H9 (cell line): ENCODE results near the gene GJB6. TPM values are rescaled to one million over a fixed set of nuclear protein-coding genes. Genes with fewer than 3 reads are reported as not detected.

Experiments
- DNase-seq: peaks from one replicate; pipeline ENCODE4 v3.0.0-alpha.2; 2017
- H2AFZ ChIP-seq: one replicate; pipeline ENCODE4 v1.6.1; 2013; ENCODE audit warnings: mild to moderate bottlenecking, low read length, control low read depth, moderate library complexity
- H2AK5ac ChIP-seq: 2 replicates; pipeline ENCODE4 v1.6.1; 2013; ENCODE audit warnings: low read length, control low read depth, mixed read lengths; ENCODE audit not compliant: insufficient read length
- H2BK120ac ChIP-seq: one replicate; pipeline ENCODE4 v1.6.1; 2013; ENCODE audit warnings: low read depth, mild to moderate bottlenecking, low read length, control low read depth, inconsistent platforms; ENCODE audit not compliant: poor library complexity, severe bottlenecking
- H2BK12ac ChIP-seq: 2 replicates; pipeline ENCODE4 v1.6.1; 2013; ENCODE audit warnings: low read length, control low read depth, mixed read lengths, low read depth; ENCODE audit not compliant: insufficient read length
- H2BK15ac ChIP-seq: 2 replicates; pipeline ENCODE4 v1.6.1; 2013; ENCODE audit warnings: low read depth, low read length, control low read depth
- H2BK20ac ChIP-seq: one replicate; pipeline ENCODE4 v1.6.1; 2013; ENCODE audit warnings: low read depth, mild to moderate bottlenecking, low read length, control low read depth, inconsistent platforms; ENCODE audit not compliant: poor library complexity, severe bottlenecking
- H2BK5ac ChIP-seq: 2 replicates; pipeline ENCODE4 v1.6.1; 2013; ENCODE audit warnings: low read length, control low read depth, mixed read lengths; ENCODE audit not compliant: insufficient read length
- H3K14ac ChIP-seq: 2 replicates; pipeline ENCODE4 v1.6.1; 2013; ENCODE audit warnings: low read length, control low read depth; ENCODE audit not compliant: insufficient read depth
- H3K18ac ChIP-seq: 2 replicates; pipeline ENCODE4 v1.6.1; 2013; ENCODE audit warnings: low read depth, mild to moderate bottlenecking, mixed read lengths, low read length, control low read depth; ENCODE audit not compliant: insufficient read length
- H3K23ac ChIP-seq: 2 replicates; pipeline ENCODE4 v1.6.1; 2013; ENCODE audit warnings: low read length, control low read depth, mixed read lengths, low read depth; ENCODE audit not compliant: insufficient read length
- H3K23me2 ChIP-seq: 2 replicates; pipeline ENCODE4 v1.6.1; 2013; ENCODE audit warnings: low read depth, mild to moderate bottlenecking, mixed read lengths, low read length, control low read depth; ENCODE audit not compliant: insufficient read length, poor library complexity, severe bottlenecking
- H3K27ac ChIP-seq: 2 replicates; pipeline ENCODE4 v1.5.1; 2013; ENCODE audit warnings: low read length, control low read depth, mixed read lengths, low read depth; ENCODE audit not compliant: insufficient read length
- H3K27me3 ChIP-seq: 2 replicates; pipeline ENCODE4 v1.6.1; 2013; ENCODE audit warnings: low read length, control low read depth, inconsistent platforms; ENCODE audit not compliant: insufficient read depth
- H3K4ac ChIP-seq: 2 replicates; pipeline ENCODE4 v1.6.1; 2013; ENCODE audit warnings: low read depth, mild to moderate bottlenecking, control low read depth, inconsistent platforms, low read length, moderate library complexity
- H3K4me1 ChIP-seq: 2 replicates; pipeline ENCODE4 v1.6.1; 2013; ENCODE audit warnings: low read length, control low read depth, inconsistent platforms; ENCODE audit not compliant: insufficient read depth
- H3K4me2 ChIP-seq: 2 replicates; pipeline ENCODE4 v1.6.1; 2013; ENCODE audit warnings: low read length, control low read depth, mixed read lengths; ENCODE audit not compliant: insufficient read length, insufficient read depth
- H3K56ac ChIP-seq: 2 replicates; pipeline ENCODE4 v1.6.1; 2013; ENCODE audit warnings: low read depth, mild to moderate bottlenecking, mixed read lengths, low read length, control low read depth; ENCODE audit not compliant: insufficient read length
- H3K79me1 ChIP-seq: 2 replicates; pipeline ENCODE4 v1.6.1; 2013; ENCODE audit warnings: low read depth, mild to moderate bottlenecking, moderate library complexity, low read length, control low read depth, inconsistent platforms; ENCODE audit not compliant: insufficient read depth, poor library complexity, severe bottlenecking
- H3K79me2 ChIP-seq: 2 replicates; pipeline ENCODE4 v1.6.1; 2013; ENCODE audit warnings: low read length, control low read depth, inconsistent platforms; ENCODE audit not compliant: insufficient read depth
- H3K9ac ChIP-seq: 2 replicates; pipeline ENCODE4 v1.6.1; 2013; ENCODE audit warnings: low read length, control low read depth, mixed read lengths; ENCODE audit not compliant: insufficient read length; ENCODE audit errors: extremely low read depth
- H3K9me3 ChIP-seq: one replicate; pipeline ENCODE4 v1.6.1; 2013; ENCODE audit warnings: low read depth, low read length, inconsistent platforms; ENCODE audit not compliant: control insufficient read depth
- H3T11ph ChIP-seq: one replicate; pipeline ENCODE4 v1.6.1; 2013; ENCODE audit warnings: mild to moderate bottlenecking, low read length, control low read depth, inconsistent platforms
- H4K20me1 ChIP-seq: one replicate; pipeline ENCODE4 v1.6.1; 2013; ENCODE audit not compliant: control insufficient read depth, insufficient read length, insufficient read depth
- H4K5ac ChIP-seq: 2 replicates; pipeline ENCODE4 v1.6.1; 2013; ENCODE audit warnings: low read depth, mild to moderate bottlenecking, mixed read lengths, low read length, control low read depth; ENCODE audit not compliant: insufficient read length
- H4K8ac ChIP-seq: replicated peaks from 2 replicates; pipeline ENCODE4 v1.6.1; 2013; ENCODE audit warnings: low read length, control low read depth, mixed read lengths, low read depth; ENCODE audit not compliant: insufficient read length
- H4K91ac ChIP-seq: 2 replicates; pipeline ENCODE4 v1.6.1; 2013; ENCODE audit warnings: low read depth, mild to moderate bottlenecking, moderate library complexity, mixed read lengths, low read length, control low read depth; ENCODE audit not compliant: insufficient read length
- H3K27ac Mint-ChIP-seq, 3 experiments: 2 replicates in 2 of 3; 3 replicates in 1 of 3; pipeline ENCODE4 v1.8.0; 2020 to 2021; ENCODE audit warnings: mixed read lengths in 3 of 3, mild to moderate bottlenecking in 1 of 3, moderate library complexity in 1 of 3
- H3K27me3 Mint-ChIP-seq: 2 replicates; pipeline ENCODE4 v1.8.0; 2021; ENCODE audit warnings: low read depth, mild to moderate bottlenecking, moderate library complexity, mixed read lengths
- H3K36me3 Mint-ChIP-seq, 3 experiments: 2 replicates in 2 of 3; 3 replicates in 1 of 3; pipeline ENCODE4 v1.8.0; 2020 to 2021; ENCODE audit warnings: low read depth in 3 of 3, mixed read lengths in 3 of 3; ENCODE audit not compliant: insufficient read depth in 1 of 3
- H3K4me1 Mint-ChIP-seq, 2 experiments: 2 replicates each; pipeline ENCODE4 v1.8.0; 2020; ENCODE audit warnings: mixed read lengths in 2 of 2
- H3K4me3 Mint-ChIP-seq, 2 experiments: 2 replicates in 1 of 2; 3 replicates in 1 of 2; pipeline ENCODE4 v1.8.0; 2020 to 2021; ENCODE audit warnings: mild to moderate bottlenecking in 2 of 2, mixed read lengths in 2 of 2, moderate library complexity in 1 of 2
- H3K9me3 Mint-ChIP-seq, 2 experiments: 2 replicates in 1 of 2; 3 replicates in 1 of 2; pipeline ENCODE4 v1.8.0; 2020; ENCODE audit warnings: mild to moderate bottlenecking in 2 of 2, mixed read lengths in 2 of 2, moderate library complexity in 1 of 2
- CTCF ChIP-seq: fragments of 200-600 bp; sonication (generic); conservative IDR thresholded peaks from 3 replicates; pipeline ENCODE4 v1.8.0; 2021; ENCODE audit warnings: antibody characterized with exemption, mild to moderate bottlenecking
- WGBS: extraction: QIAGEN DNeasy Blood & Tissue Kit; methylation state at CpG from one replicate; pipeline ENCODE4 v1.1.7; 2013; ENCODE audit warnings: missing lambda C conversion rate, low lambda C conversion rate, mixed read lengths; ENCODE audit not compliant: insufficient read length; ENCODE audit errors: extremely low coverage; 5-methylcytosine and 5-hydroxymethylcytosine counted together
- total RNA-seq: library from RNA; stranded (reverse); gene quantifications from 2 replicates; pipeline ENCODE4 v1.2.1, GENCODE V29; 2021

Gene GJB6
- total RNA-seq, 1 experiment from 2014 or later: not detected

- Histone ChIP-seq H2BK15ac (no peak overlapping the region), H2BK12ac (no peak overlapping the region), H3K79me2 (no peaks in the 10 kb centered on the region), H3K56ac (no peak overlapping the region), H4K8ac (no peak overlapping the region), H3K79me1 (no peaks in the 10 kb centered on the region), H3K23ac (no peak overlapping the region), H2BK20ac (no peak overlapping the region), H2BK5ac (no peak overlapping the region), H3K18ac (no peak overlapping the region), H3T11ph (no peak overlapping the region), H3K27ac (no peak overlapping the region), H3K4ac (no peak overlapping the region), H3K27me3 (no peaks in the 10 kb centered on the region), H3K9ac (no peak overlapping the region), H3K23me2 (no peaks in the 10 kb centered on the region), H3K4me2 (no peak overlapping the region), H4K20me1 (no peaks in the 10 kb centered on the region), H4K5ac (no peak overlapping the region), H2AFZ (no peak overlapping the region), H2BK120ac (no peak overlapping the region), H3K9me3 (no peaks in the 10 kb centered on the region), H2AK5ac (no peak overlapping the region), H3K14ac (no peak overlapping the region), H3K4me1 (no peaks in the 10 kb centered on the region), H4K91ac (no peak overlapping the region)
- H3K27ac Mint-ChIP-seq: no peak overlapping the region
- DNase-seq: no peak
- no peak for TF ChIP-seq CTCF
- H3K4me1 Mint-ChIP-seq: peaks cover 6 to 9% of the 10 kb centered on the region in 2 experiments
- H3K27me3 Mint-ChIP-seq: peaks cover 14% of the 10 kb centered on the region
- no peaks in the 10 kb centered on the region; a peak in 1 of 5 replicates for H3K9me3 Mint-ChIP-seq
- no peak overlapping the region; a peak in 1 of 5 replicates for H3K4me3 Mint-ChIP-seq
- WGBS: no CpG with 5 or more reads among the region's 5 CpGs
- no peaks in the 10 kb centered on the region for H3K36me3 Mint-ChIP-seq
These were observed 54.0 kb downstream of the GJB6 start for GRCh38 chr13:20178156-20178555.
